Activated CD4-positive, alpha-beta T cell treated with anti-CD3 and anti-CD28 coated beads, Interleukin-2, Interleukin-4, amounts not matched to agents 100 ng/mL and 50 ng/mL, durations not matched to agents 16 hours and 8 hours (primary cell): ENCODE data around the gene S100A6.
A peak's percentile ranks its signal among the peaks of the same experiment; 100 is the strongest.

Experiments used
- DNase-seq: peaks from one replicate; pipeline ENCODE4 v3.0.0-alpha.2; 2020; ENCODE audit warnings: low spot score

S100A6 gene

DNA sequence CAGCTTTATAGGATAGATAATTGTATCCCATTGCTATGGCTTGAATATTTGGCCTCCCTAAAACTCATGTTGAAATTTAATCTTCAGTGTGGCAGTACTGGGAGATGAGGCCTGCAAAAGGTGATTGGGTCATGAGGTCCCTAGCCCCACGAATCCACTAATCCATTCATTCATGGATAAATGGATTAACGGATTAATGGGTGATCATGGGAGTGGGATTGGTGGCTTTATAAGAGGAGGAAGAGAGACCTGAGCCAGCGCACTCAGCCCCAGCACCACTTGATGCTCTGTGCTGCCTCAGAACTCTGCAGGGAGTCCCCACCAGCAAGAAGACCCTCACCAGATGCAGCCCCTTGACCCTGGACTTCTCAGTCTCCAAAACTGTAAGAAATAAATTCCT is 32.0 kb downstream of the S100A6 start:
- no peak for DNase-seq

GRCh38 chr1:153498746-153499145 is 37.0 kb downstream of the S100A6 start:
- no peak for DNase-seq

GRCh38 chr1:153495536-153495935 is 40.3 kb downstream of the S100A6 start:
- DNase-seq, result no peak

GRCh38 chr1:153494976-153495535 is 40.7 kb downstream of the S100A6 start:
- DNase-seq, result peak; percentile 79

- no peak for DNase-seq
Measured at GRCh38 chr1:153493343-153493960, 42.3 kb downstream of the S100A6 start.

GRCh38 chr1:153490272-153491051 is 45.3 kb downstream of the S100A6 start:
- DNase-seq, result no peak

- no peak for DNase-seq
Measured at GRCh38 chr1:153488731-153489130, 47.1 kb downstream of the S100A6 start.

GRCh38 chr1:153487707-153488106 is 48.1 kb downstream of the S100A6 start:
- DNase-seq, result no peak

DNA sequence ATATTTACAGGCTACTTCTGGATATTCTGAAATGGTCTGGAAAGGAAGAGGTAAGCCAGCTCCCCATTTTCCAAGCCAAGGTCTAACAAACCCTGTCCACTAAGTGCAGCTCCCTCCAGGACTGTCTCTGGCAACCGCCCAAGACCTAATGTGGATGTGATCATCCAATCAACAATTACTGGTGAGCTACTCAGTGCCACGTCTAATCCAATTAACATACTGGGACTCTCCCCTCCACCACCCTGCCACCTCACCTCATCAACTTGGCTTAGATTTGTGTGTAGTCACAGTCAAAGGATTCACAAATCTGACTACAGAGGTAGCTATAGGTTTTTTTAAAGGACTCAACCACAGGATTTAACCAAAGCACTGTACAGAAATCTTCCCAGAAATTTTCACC is 49.9 kb downstream of the S100A6 start:
- DNase-seq, result no peak
